ENCODE measurements around the gene C6orf136.

DNA sequence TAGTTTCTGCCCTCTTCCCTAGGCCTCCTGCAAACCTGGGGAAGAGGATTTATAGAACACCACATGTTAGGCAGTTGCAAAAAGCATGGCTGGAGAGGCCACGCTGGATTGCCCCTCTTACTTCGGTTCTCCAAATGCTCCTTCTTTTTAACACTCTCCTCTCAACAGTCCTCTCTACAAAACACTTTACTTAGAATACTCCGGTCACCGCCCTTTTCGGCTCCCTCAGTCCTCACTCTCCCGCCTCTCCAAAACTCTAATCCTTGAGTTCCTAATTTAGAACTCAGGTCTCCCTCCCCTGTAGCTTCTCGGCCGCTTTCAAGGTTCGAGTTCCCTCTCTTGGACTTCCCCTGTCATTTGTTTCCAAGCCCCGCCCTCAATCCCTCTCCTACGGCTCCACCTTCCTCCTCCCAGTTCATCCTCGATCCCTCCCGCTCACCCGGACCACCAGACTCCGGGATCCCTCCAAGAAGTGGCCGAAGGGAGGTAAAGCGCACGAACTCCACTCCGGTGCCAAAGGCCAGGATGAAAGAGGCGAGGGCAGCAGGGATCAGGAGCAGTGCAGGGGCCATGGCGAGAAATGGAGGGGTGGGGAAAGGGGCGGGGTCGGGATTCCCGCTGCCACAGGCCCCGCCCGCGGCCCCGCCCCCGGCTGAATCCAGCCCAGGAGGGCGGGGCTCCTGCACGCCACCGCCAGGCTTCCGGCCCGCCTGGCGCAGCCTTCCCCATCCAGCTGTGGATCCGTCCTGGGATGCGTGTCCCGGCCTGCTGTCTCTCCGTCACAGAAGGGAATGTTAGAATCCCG lies 43.7 kb downstream of the C6orf136 start, which contains the start of gene NRM:
- TF ChIP-seq CTCF (IDR thresholded peaks at IDR 0.05; ENCODE audit: insufficient read depth, low read length, poor library complexity, severe bottlenecking) (no peak), EZH2phosphoT487 (conservative IDR thresholded peaks at IDR 0.05; ENCODE audit: low read length) (no peak)
